HepG2 (cell line): Measurements from ENCODE around the gene ZNF223. TPM values are rescaled to one million over a fixed set of nuclear protein-coding genes. Genes with fewer than 3 reads are reported as not detected.

Source experiments
- AHDC1 ChIP-seq: sonication (generic); formaldehyde crosslinking; IDR thresholded peaks from 2 replicates; pipeline ENCODE4 v1.5.1; 2020; ENCODE audit warnings: mild to moderate bottlenecking, missing genetic modification reagents, borderline replicate concordance
- BHLHE40 ChIP-seq: IDR thresholded peaks from 2 replicates; pipeline ENCODE4 v1.6.1; 2011; ENCODE audit warnings: low read length, improper control_type of control experiment
- ELF1 ChIP-seq: sonication (generic); formaldehyde crosslinking; IDR thresholded peaks from 2 replicates; pipeline ENCODE4 v1.4.0; 2020; ENCODE audit warnings: missing genetic modification reagents
- MTA3 ChIP-seq: sonication (generic); formaldehyde crosslinking; IDR thresholded peaks from 2 replicates; pipeline ENCODE4 v1.4.0; 2020; ENCODE audit warnings: missing genetic modification reagents
- PRDM10 ChIP-seq: sonication (generic); formaldehyde crosslinking; IDR thresholded peaks from 2 replicates; pipeline ENCODE4 v1.4.0; 2020; ENCODE audit warnings: low read depth, missing genetic modification reagents
- RORA ChIP-seq: sonication (generic); formaldehyde crosslinking; IDR thresholded peaks from 2 replicates; pipeline ENCODE4 v1.5.0; 2020; ENCODE audit warnings: mild to moderate bottlenecking, missing genetic modification reagents, moderate library complexity
- SUZ12 ChIP-seq: fragments of 150-350 bp; IDR thresholded peaks from 2 replicates; pipeline ENCODE4 v1.6.1; 2014; ENCODE audit warnings: low read depth, low read length
- TAF1 ChIP-seq: sonication (generic); formaldehyde crosslinking; IDR thresholded peaks from 2 replicates; pipeline ENCODE4 v1.4.0; 2020; ENCODE audit warnings: missing genetic modification reagents
- TRAFD1 ChIP-seq: sonication (generic); formaldehyde crosslinking; IDR thresholded peaks from 2 replicates; pipeline ENCODE4 v1.5.1; 2020; ENCODE audit warnings: missing genetic modification reagents, mild to moderate bottlenecking, borderline replicate concordance
- ZHX1 ChIP-seq: sonication (generic); formaldehyde crosslinking; IDR thresholded peaks from 2 replicates; pipeline ENCODE4 v1.8.1; 2022; ENCODE audit warnings: low read depth, mild to moderate bottlenecking, missing genetic modification reagents
- ZMYM4 ChIP-seq: sonication (generic); formaldehyde crosslinking; IDR thresholded peaks from 2 replicates; pipeline ENCODE4 v1.8.1; 2023; ENCODE audit warnings: mild to moderate bottlenecking, missing genetic modification reagents
- ZNF577 ChIP-seq: sonication (generic); formaldehyde crosslinking; IDR thresholded peaks from 2 replicates; pipeline ENCODE4 v1.4.0; 2020; ENCODE audit warnings: mild to moderate bottlenecking, low read depth, missing genetic modification reagents, borderline replicate concordance
- ZNF790 ChIP-seq: sonication (generic); formaldehyde crosslinking; IDR thresholded peaks from 2 replicates; pipeline ENCODE4 v1.8.0; 2022; ENCODE audit warnings: missing genetic modification reagents, mild to moderate bottlenecking, borderline replicate concordance
- ZSCAN29 ChIP-seq: sonication (generic); formaldehyde crosslinking; conservative IDR thresholded peaks from 2 replicates; pipeline ENCODE4 v1.4.0; 2020; ENCODE audit warnings: mild to moderate bottlenecking, missing genetic modification reagents
- polyA plus RNA-seq, 8 experiments: library from polyadenylated mRNA; depleted of rRNA in 3 of 8; stranded (reverse) in 7 of 8; unstranded in 1 of 8; fragments of >200 nt; fragmentation: Illumina TruSeq in 4 of 8; extraction: Trizol in 4 of 8; gene quantifications; 2 replicates each; pipeline versions ENCODE4 v1.2.1 to v1.2.3, GENCODE V29; 2011 to 2016; ENCODE audit warnings: low read depth in 4 of 8, missing spikeins in 1 of 8, mixed read lengths in 1 of 8; ENCODE audit not compliant: insufficient read depth in 1 of 8
- total RNA-seq, 5 experiments: library from RNA; depleted of rRNA; stranded (reverse); fragments of >200 nt; fragmentation: Illumina TruSeq; extraction: Trizol; gene quantifications; 2 replicates each; pipeline ENCODE4 v1.2.3, GENCODE V29; 2016; ENCODE audit warnings: low read depth in 1 of 5

Gene ZNF223
- total and polyA plus RNA-seq, 2 of the 13 experiments (the other 11 are each of a cell fraction or from before 2014, with no cell fraction given): 2.0 to 4.8 TPM

- peak; percentile 62 for TF ChIP-seq ZHX1 (CRISPR knock-in tag)
- TF ChIP-seq AHDC1 (CRISPR knock-in tag): no peak
- no peak for TF ChIP-seq ZNF577 (CRISPR knock-in tag)
- no peak for TF ChIP-seq MTA3
- no peak for TF ChIP-seq ZNF790 (CRISPR knock-in tag)
- 0 out of 2 replicates have a peak, but pooled peaks have one; percentile 39 for TF ChIP-seq ZSCAN29 (CRISPR knock-in tag)
- peak; percentile 77 for TF ChIP-seq SUZ12
- TF ChIP-seq PRDM10 (CRISPR knock-in tag): peak; percentile 76
- no peak for TF ChIP-seq TRAFD1 (CRISPR knock-in tag)
- peak; percentile 49 for TF ChIP-seq TAF1
- no peak for TF ChIP-seq RORA (CRISPR knock-in tag)
- TF ChIP-seq ELF1 (CRISPR knock-in tag): peak; percentile 96
- no peak for TF ChIP-seq BHLHE40
- TF ChIP-seq ZMYM4 (CRISPR knock-in tag): no peak; the same call in 1 of the 2 replicates
Observed at GRCh38 chr19:44002566-44003460, 49.0 kb upstream of the ZNF223 start, which contains the start of gene ZNF230 (continued).
